ENCODE measurements around the gene CKS1B.

DNA sequence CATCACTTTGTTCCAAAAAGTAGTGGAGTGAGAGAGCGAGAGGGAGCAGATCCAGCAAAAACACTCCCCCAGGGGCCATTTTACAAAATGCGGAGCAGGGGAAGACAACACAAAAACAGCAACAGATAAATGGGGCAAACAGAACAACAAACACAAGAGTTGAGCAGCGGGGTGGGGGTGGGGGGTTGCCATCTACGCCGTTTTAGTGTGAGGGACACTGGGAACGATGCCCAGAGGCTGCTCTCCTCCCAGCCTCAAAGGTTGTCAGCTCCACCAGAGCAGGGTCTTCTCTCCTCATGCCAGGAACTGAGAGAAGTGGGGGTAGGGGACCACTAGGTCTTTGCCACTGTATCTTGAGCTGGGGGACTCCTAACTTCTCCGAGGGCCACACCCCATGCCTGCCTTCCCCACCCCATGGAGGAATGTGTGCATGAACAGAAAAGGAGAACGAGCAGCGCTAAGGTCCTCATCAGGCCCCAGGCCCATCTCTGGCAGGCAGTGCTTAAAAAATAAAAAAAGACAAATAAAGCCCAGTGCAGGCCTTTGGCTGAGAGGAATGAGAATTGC, 17.3 kb upstream of the CKS1B start:
- TF ChIP-seq, protein P1, sequence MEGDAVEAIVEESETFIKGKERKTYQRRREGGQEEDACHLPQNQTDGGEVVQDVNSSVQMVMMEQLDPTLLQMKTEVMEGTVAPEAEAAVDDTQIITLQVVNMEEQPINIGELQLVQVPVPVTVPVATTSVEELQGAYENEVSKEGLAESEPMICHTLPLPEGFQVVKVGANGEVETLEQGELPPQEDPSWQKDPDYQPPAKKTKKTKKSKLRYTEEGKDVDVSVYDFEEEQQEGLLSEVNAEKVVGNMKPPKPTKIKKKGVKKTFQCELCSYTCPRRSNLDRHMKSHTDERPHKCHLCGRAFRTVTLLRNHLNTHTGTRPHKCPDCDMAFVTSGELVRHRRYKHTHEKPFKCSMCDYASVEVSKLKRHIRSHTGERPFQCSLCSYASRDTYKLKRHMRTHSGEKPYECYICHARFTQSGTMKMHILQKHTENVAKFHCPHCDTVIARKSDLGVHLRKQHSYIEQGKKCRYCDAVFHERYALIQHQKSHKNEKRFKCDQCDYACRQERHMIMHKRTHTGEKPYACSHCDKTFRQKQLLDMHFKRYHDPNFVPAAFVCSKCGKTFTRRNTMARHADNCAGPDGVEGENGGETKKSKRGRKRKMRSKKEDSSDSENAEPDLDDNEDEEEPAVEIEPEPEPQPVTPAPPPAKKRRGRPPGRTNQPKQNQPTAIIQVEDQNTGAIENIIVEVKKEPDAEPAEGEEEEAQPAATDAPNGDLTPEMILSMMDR (IDR thresholded peaks at IDR 0.05), result no peak
- TF ChIP-seq POLR2AphosphoS5 (IDR thresholded peaks at IDR 0.05) (no peak), POLR2A (IDR thresholded peaks at IDR 0.05) (no peak)
